Liver (tissue), 9 donors: ENCODE measurements around the gene LILRA2. TPM values are rescaled to one million over a fixed set of nuclear protein-coding genes. Genes with fewer than 3 reads are reported as not detected.

Experiments
- DNase-seq: peaks from one replicate; pipeline ENCODE4 v3.0.0-alpha.2; 2017; ENCODE audit warnings: low spot score
- H3K27ac ChIP-seq, 2 donors: one replicate each; pipeline ENCODE4 v1.7.0; 2013; ENCODE audit warnings: inconsistent platforms in 2 of 2, low read length in 2 of 2, control low read depth in 1 of 2, low read depth in 1 of 2, mild to moderate bottlenecking in 1 of 2
- H3K27me3 ChIP-seq, 4 donors: one replicate each; pipeline versions ENCODE4 v1.6.1 to v1.7.0; 2013; ENCODE audit warnings: low read length in 3 of 4, inconsistent platforms in 1 of 4, mild to moderate bottlenecking in 1 of 4, moderate library complexity in 1 of 4; ENCODE audit not compliant: control insufficient read depth in 4 of 4, insufficient read depth in 4 of 4
- H3K36me3 ChIP-seq, 4 donors: one replicate each; pipeline versions ENCODE4 v1.6.1 to v1.7.0; 2013; ENCODE audit warnings: low read length in 3 of 4, mild to moderate bottlenecking in 3 of 4, low read depth in 1 of 4, moderate library complexity in 1 of 4; ENCODE audit not compliant: control insufficient read depth in 4 of 4, insufficient read depth in 3 of 4
- H3K4me1 ChIP-seq, 4 donors: one replicate each; pipeline versions ENCODE4 v1.6.1 to v1.7.0; 2013; ENCODE audit warnings: low read length in 3 of 4, mild to moderate bottlenecking in 3 of 4, moderate library complexity in 1 of 4; ENCODE audit not compliant: control insufficient read depth in 4 of 4, insufficient read depth in 4 of 4
- H3K4me3 ChIP-seq, 3 donors: one replicate each; pipeline versions ENCODE4 v1.6.1 to v1.7.0; 2013; ENCODE audit warnings: low read length in 3 of 3, control low read depth in 1 of 3, low read depth in 1 of 3, mild to moderate bottlenecking in 1 of 3
- H3K9ac ChIP-seq, 2 donors: one replicate each; pipeline ENCODE4 v1.7.0; 2013; ENCODE audit warnings: low read length in 2 of 2, mild to moderate bottlenecking in 2 of 2, moderate library complexity in 2 of 2, control low read depth in 1 of 2, low read depth in 1 of 2
- H3K9me3 ChIP-seq, 4 donors: one replicate each; pipeline versions ENCODE4 v1.6.1 to v1.7.0; 2013; ENCODE audit warnings: low read length in 3 of 4; ENCODE audit not compliant: control insufficient read depth in 4 of 4
- EGR1 ChIP-seq, 2 donors: IDR thresholded peaks; 2 replicates each; pipeline ENCODE4 v1.6.1; 2016 to 2018; ENCODE audit warnings: antibody characterized with exemption in 2 of 2, low read depth in 2 of 2
- FOXA1 ChIP-seq: IDR thresholded peaks from 2 replicates; pipeline ENCODE4 v1.6.1; 2016; ENCODE audit warnings: antibody characterized with exemption
- FOXA2 ChIP-seq: IDR thresholded peaks from 2 replicates; pipeline ENCODE4 v1.6.1; 2016; ENCODE audit warnings: antibody characterized with exemption
- GABPA ChIP-seq, 2 donors: IDR thresholded peaks in 1 of 2; conservative IDR thresholded peaks in 1 of 2; 2 replicates each; pipeline ENCODE4 v1.6.1; 2016; ENCODE audit warnings: antibody characterized with exemption in 2 of 2, mild to moderate bottlenecking in 1 of 2, moderate library complexity in 1 of 2
- HNF4A ChIP-seq, 2 donors: conservative IDR thresholded peaks; 2 replicates each; pipeline ENCODE4 v1.6.1; 2016; ENCODE audit warnings: antibody characterized with exemption in 2 of 2, mild to moderate bottlenecking in 2 of 2
- HNF4G ChIP-seq: IDR thresholded peaks from 2 replicates; pipeline ENCODE4 v1.6.1; 2016; ENCODE audit warnings: antibody characterized with exemption
- JUND ChIP-seq, 2 donors: IDR thresholded peaks; 2 replicates each; pipeline ENCODE4 v1.6.1; 2016; ENCODE audit warnings: antibody characterized with exemption in 2 of 2
- MAX ChIP-seq: IDR thresholded peaks from 2 replicates; pipeline ENCODE4 v1.6.1; 2016; ENCODE audit warnings: antibody characterized with exemption
- NR2F2 ChIP-seq: IDR thresholded peaks from 2 replicates; pipeline ENCODE4 v1.6.1; 2016; ENCODE audit warnings: antibody characterized with exemption
- RAD21 ChIP-seq, 2 donors: IDR thresholded peaks; 2 replicates each; pipeline ENCODE4 v1.6.1; 2016; ENCODE audit warnings: antibody characterized with exemption in 2 of 2, mild to moderate bottlenecking in 2 of 2
- RXRA ChIP-seq, 2 donors: IDR thresholded peaks; 2 replicates each; pipeline ENCODE4 v1.6.1; 2017 to 2018; ENCODE audit warnings: antibody characterized with exemption in 2 of 2, mild to moderate bottlenecking in 1 of 2
- SP1 ChIP-seq: IDR thresholded peaks from 2 replicates; pipeline ENCODE4 v1.6.1; 2018; ENCODE audit warnings: antibody characterized with exemption, mild to moderate bottlenecking
- TAF1 ChIP-seq: conservative IDR thresholded peaks from 2 replicates; pipeline ENCODE4 v1.6.1; 2016; ENCODE audit warnings: antibody characterized with exemption, mild to moderate bottlenecking
- YY1 ChIP-seq: IDR thresholded peaks from 2 replicates; pipeline ENCODE4 v1.6.1; 2016; ENCODE audit warnings: antibody characterized with exemption, mild to moderate bottlenecking
- WGBS: extraction: QIAGEN DNeasy Blood & Tissue Kit; methylation state at CpG from one replicate; pipeline ENCODE4 v1.1.7; 2013; 5-methylcytosine and 5-hydroxymethylcytosine counted together
- polyA plus RNA-seq, 2 donors: library from polyadenylated mRNA; stranded (reverse) in 1 of 2; unstranded in 1 of 2; fragments of 200-250 nt in 1 of 2; fragments of >200 nt in 1 of 2; fragmentation: Nextera tagmentation in 1 of 2; extraction: Ambion mirVana in 1 of 2; gene quantifications; one replicate each; pipeline versions ENCODE4 v1.2.1 to v1.2.3, GENCODE V29; 2013 to 2015
- total RNA-seq, 2 donors: library from RNA; depleted of rRNA; stranded (reverse); fragments of >200 nt; gene quantifications; one replicate each; pipeline ENCODE4 v1.2.3, GENCODE V29; 2014
- TF ChIP-seq, protein P1 (sequence below): IDR thresholded peaks from 2 replicates; pipeline ENCODE4 v1.6.1; 2016; ENCODE audit warnings: antibody characterized with exemption, mild to moderate bottlenecking
- TF ChIP-seq, protein P2 (sequence below): IDR thresholded peaks from 2 replicates; pipeline ENCODE4 v1.6.1; 2016; ENCODE audit warnings: antibody characterized with exemption
- TF ChIP-seq, protein P3 (sequence below): IDR thresholded peaks from 2 replicates; pipeline ENCODE4 v1.6.1; 2016; ENCODE audit warnings: antibody characterized with exemption
- TF ChIP-seq, protein P4 (sequence below): fragments of 150-350 bp; IDR thresholded peaks from 2 replicates; pipeline ENCODE4 v1.5.1; 2017; ENCODE audit warnings: improper control_type of control experiment, low read depth, low read length; ENCODE audit not compliant: missing input control
- donor health status: healthy.
- donor health status: healthy.
- donor health status: healthy.
- donor health status: healthy.
- donor health status: healthy.

Gene LILRA2
- total and polyA plus RNA-seq, 4 donors: 1.3 to 8.2 (median 4.1) TPM

DNA sequence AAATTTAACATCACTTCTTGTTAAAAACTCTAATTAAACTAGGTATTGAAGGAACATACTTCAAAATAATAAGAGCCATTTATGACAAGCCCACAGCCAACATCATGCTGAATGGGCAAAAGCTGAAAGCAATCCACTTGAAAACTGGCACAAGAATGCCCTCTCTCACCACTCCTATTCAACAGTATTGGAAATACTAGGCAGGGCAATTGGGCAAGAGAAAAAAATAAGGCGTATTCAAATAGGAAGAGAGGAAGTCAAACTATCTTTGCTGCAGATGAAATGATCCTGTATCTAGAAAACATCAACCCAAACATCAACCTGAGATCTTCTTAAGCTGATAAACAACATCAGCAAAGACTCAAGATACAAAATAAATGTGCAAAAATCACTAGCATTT, 41.1 kb downstream of the LILRA2 start:
- Histone ChIP-seq H3K4me3 (no peak overlapping the region), H3K4me1 (no peaks in the 10 kb centered on the region), H3K9me3 (peaks cover 0 to 5% (median 0%) of the 10 kb centered on the region in 4 donors), H3K36me3 (no peaks in the 10 kb centered on the region), H3K9ac (no peak overlapping the region), H3K27ac (no peak overlapping the region), H3K27me3 (no peaks in the 10 kb centered on the region)
- 84% methylated on average over 1 of the region's 1 CpG for WGBS
- DNase-seq: no peak
- TF ChIP-seq, protein P1, sequence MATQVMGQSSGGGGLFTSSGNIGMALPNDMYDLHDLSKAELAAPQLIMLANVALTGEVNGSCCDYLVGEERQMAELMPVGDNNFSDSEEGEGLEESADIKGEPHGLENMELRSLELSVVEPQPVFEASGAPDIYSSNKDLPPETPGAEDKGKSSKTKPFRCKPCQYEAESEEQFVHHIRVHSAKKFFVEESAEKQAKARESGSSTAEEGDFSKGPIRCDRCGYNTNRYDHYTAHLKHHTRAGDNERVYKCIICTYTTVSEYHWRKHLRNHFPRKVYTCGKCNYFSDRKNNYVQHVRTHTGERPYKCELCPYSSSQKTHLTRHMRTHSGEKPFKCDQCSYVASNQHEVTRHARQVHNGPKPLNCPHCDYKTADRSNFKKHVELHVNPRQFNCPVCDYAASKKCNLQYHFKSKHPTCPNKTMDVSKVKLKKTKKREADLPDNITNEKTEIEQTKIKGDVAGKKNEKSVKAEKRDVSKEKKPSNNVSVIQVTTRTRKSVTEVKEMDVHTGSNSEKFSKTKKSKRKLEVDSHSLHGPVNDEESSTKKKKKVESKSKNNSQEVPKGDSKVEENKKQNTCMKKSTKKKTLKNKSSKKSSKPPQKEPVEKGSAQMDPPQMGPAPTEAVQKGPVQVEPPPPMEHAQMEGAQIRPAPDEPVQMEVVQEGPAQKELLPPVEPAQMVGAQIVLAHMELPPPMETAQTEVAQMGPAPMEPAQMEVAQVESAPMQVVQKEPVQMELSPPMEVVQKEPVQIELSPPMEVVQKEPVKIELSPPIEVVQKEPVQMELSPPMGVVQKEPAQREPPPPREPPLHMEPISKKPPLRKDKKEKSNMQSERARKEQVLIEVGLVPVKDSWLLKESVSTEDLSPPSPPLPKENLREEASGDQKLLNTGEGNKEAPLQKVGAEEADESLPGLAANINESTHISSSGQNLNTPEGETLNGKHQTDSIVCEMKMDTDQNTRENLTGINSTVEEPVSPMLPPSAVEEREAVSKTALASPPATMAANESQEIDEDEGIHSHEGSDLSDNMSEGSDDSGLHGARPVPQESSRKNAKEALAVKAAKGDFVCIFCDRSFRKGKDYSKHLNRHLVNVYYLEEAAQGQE: no peak
- TF ChIP-seq TAF1 (no peak), GABPA (IDR thresholded peaks at IDR 0.05 in 1 of 2, conservative IDR thresholded peaks at IDR 0.05 in 1 of 2) (no peak), NR2F2 (no peak), RAD21 (IDR thresholded peaks at IDR 0.05) (no peak), JUND (IDR thresholded peaks at IDR 0.05) (no peak), FOXA2 (no peak), HNF4G (no peak), HNF4A (conservative IDR thresholded peaks at IDR 0.05) (no peak), EGR1 (IDR thresholded peaks at IDR 0.05; ENCODE audit: low read depth in 2 of 2) (no peak), RXRA (IDR thresholded peaks at IDR 0.05) (no peak), SP1 (no peak), FOXA1 (no peak), MAX (no peak), YY1 (no peak)
- TF ChIP-seq, protein P2, sequence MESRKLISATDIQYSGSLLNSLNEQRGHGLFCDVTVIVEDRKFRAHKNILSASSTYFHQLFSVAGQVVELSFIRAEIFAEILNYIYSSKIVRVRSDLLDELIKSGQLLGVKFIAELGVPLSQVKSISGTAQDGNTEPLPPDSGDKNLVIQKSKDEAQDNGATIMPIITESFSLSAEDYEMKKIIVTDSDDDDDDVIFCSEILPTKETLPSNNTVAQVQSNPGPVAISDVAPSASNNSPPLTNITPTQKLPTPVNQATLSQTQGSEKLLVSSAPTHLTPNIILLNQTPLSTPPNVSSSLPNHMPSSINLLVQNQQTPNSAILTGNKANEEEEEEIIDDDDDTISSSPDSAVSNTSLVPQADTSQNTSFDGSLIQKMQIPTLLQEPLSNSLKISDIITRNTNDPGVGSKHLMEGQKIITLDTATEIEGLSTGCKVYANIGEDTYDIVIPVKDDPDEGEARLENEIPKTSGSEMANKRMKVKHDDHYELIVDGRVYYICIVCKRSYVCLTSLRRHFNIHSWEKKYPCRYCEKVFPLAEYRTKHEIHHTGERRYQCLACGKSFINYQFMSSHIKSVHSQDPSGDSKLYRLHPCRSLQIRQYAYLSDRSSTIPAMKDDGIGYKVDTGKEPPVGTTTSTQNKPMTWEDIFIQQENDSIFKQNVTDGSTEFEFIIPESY: no peak
- TF ChIP-seq, protein P3, sequence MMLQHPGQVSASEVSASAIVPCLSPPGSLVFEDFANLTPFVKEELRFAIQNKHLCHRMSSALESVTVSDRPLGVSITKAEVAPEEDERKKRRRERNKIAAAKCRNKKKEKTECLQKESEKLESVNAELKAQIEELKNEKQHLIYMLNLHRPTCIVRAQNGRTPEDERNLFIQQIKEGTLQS: no peak
- TF ChIP-seq, protein P4, sequence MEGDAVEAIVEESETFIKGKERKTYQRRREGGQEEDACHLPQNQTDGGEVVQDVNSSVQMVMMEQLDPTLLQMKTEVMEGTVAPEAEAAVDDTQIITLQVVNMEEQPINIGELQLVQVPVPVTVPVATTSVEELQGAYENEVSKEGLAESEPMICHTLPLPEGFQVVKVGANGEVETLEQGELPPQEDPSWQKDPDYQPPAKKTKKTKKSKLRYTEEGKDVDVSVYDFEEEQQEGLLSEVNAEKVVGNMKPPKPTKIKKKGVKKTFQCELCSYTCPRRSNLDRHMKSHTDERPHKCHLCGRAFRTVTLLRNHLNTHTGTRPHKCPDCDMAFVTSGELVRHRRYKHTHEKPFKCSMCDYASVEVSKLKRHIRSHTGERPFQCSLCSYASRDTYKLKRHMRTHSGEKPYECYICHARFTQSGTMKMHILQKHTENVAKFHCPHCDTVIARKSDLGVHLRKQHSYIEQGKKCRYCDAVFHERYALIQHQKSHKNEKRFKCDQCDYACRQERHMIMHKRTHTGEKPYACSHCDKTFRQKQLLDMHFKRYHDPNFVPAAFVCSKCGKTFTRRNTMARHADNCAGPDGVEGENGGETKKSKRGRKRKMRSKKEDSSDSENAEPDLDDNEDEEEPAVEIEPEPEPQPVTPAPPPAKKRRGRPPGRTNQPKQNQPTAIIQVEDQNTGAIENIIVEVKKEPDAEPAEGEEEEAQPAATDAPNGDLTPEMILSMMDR: no peak
